Vagina (tissue), 2 donors: ENCODE measurements around the gene CCDC12. TPM values are rescaled to one million over a fixed set of nuclear protein-coding genes. Genes with fewer than 3 reads are reported as not detected.
"Not testable (repeated sequence)": the region's sequence is repeated elsewhere in the genome, so short reads cannot be mapped to it uniquely, and the experiment has no call there.

ENCODE experiments used
- DNase-seq, 2 donors: peaks; one replicate each; pipeline ENCODE4 v3.0.0-alpha.2; 2017; ENCODE audit errors: extremely low spot score in 2 of 2
- H3K27ac ChIP-seq: fragments of 200-600 bp; sonication (generic); one replicate; pipeline ENCODE4 v1.5.1; 2019
- H3K27me3 ChIP-seq: fragments of 200-600 bp; sonication (generic); one replicate; pipeline ENCODE4 v1.5.1; 2019
- H3K36me3 ChIP-seq, 2 donors: fragments of 200-600 bp; sonication (generic); one replicate each; pipeline ENCODE4 v1.5.1; 2017 to 2019
- H3K4me1 ChIP-seq: fragments of 200-600 bp; sonication (generic); one replicate; pipeline ENCODE4 v1.5.1; 2019
- H3K4me3 ChIP-seq, 2 donors: fragments of 200-600 bp; sonication (generic); 1 replicate in 1 of 2; 2 replicates in 1 of 2; pipeline ENCODE4 v1.5.1; 2016 to 2019
- H3K9me3 ChIP-seq: fragments of 200-600 bp; sonication (generic); one replicate; pipeline ENCODE4 v1.5.1; 2019
- CTCF ChIP-seq, 3 experiments: fragments of 450-650 bp in 2 of 3; fragments of 200-600 bp in 1 of 3; sonication (generic) in 1 of 3; IDR thresholded peaks; one replicate each; pipeline ENCODE4 v1.5.1; 2017 to 2019; ENCODE audit warnings: antibody characterized with exemption in 3 of 3, mild to moderate bottlenecking in 2 of 3, moderate library complexity in 2 of 3
- POLR2A ChIP-seq, 2 donors: fragments of 450-650 bp; IDR thresholded peaks; one replicate each; pipeline ENCODE4 v1.6.1; 2017; ENCODE audit warnings: antibody characterized with exemption in 2 of 2, mild to moderate bottlenecking in 2 of 2, moderate library complexity in 2 of 2
- POLR2AphosphoS5 ChIP-seq, 2 donors: sonication (generic); formaldehyde crosslinking; IDR thresholded peaks; one replicate each; pipeline ENCODE4 v1.9.0; 2017; ENCODE audit warnings: antibody characterized with exemption in 2 of 2, mild to moderate bottlenecking in 2 of 2, low read depth in 1 of 2; ENCODE audit not compliant: insufficient read depth in 1 of 2
- intact Hi-C: fragments of 100-400 bp; cut with DNase I; formaldehyde crosslinking; loops from one replicate; pipeline ENCODE4 v1.15.1; 2023
- total RNA-seq: library from RNA; depleted of rRNA; stranded (reverse); fragments of >200 nt; gene quantifications from one replicate; pipeline ENCODE4 v1.2.3, GENCODE V29; 2016

CCDC12 gene
- total RNA-seq, 1 donor from 2014 or later: 55.5 TPM

- Histone ChIP-seq H3K27ac (no peak overlapping the region), H3K4me1 (peaks cover 82% of the 10 kb centered on the region), H3K9me3 (no peaks in the 10 kb centered on the region), H3K27me3 (no peaks in the 10 kb centered on the region), H3K36me3 (no peaks in the 10 kb centered on the region), H3K4me3 (no peak overlapping the region)
- intact Hi-C loops: no loop called here
- no peak for DNase-seq
- TF ChIP-seq POLR2AphosphoS5 (IDR thresholded peaks at IDR 0.05; ENCODE audit: insufficient read depth in 1 of 2, low read depth in 1 of 2) (no peak), CTCF (IDR thresholded peaks at IDR 0.05) (no peak), POLR2A (IDR thresholded peaks at IDR 0.05) (no peak)
Measured at GRCh38 chr3:46968783-46969428, 7.6 kb downstream of the CCDC12 start.

DNA sequence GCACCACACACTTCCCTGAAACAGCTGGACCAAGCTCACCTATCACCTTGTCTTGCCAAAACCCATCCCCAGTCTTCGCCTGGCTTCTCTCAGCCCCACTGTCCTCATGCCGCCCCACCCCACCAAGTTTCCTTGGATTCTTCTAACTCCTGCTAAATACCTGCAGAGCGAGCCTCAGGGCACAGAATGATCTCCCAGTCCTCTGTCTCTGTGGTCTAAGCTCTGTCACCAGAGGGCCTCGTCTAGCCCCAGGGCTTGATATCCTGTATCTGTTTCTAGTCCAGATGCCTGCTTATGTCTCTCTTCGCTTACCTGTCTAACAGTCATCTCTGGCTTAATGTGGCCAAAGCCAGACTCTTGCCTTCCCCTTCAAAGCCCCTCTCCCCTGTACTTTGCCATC lies 9.7 kb downstream of the CCDC12 start:
- Histone ChIP-seq H3K27ac (peak overlapping the region; percentile 14), H3K4me3 (no peak overlapping the region), H3K4me1 (peaks cover 70% of the 10 kb centered on the region), H3K27me3 (no peaks in the 10 kb centered on the region), H3K9me3 (no peaks in the 10 kb centered on the region), H3K36me3 (no peaks in the 10 kb centered on the region)
- DNase-seq: no peak
- intact Hi-C loops: no loop called here
- TF ChIP-seq CTCF (IDR thresholded peaks at IDR 0.05) (no peak), POLR2AphosphoS5 (IDR thresholded peaks at IDR 0.05; ENCODE audit: insufficient read depth in 1 of 2, low read depth in 1 of 2) (no peak), POLR2A (IDR thresholded peaks at IDR 0.05) (no peak)

- Histone ChIP-seq H3K4me1 (peaks cover 71% of the 10 kb centered on the region), H3K27ac (no peak overlapping the region), H3K36me3 (no peaks in the 10 kb centered on the region), H3K27me3 (no peaks in the 10 kb centered on the region), H3K4me3 (no peak overlapping the region), H3K9me3 (no peaks in the 10 kb centered on the region)
- no peak for DNase-seq
- TF ChIP-seq POLR2AphosphoS5 (IDR thresholded peaks at IDR 0.05; ENCODE audit: insufficient read depth in 1 of 2, low read depth in 1 of 2) (no peak), POLR2A (IDR thresholded peaks at IDR 0.05) (no peak), CTCF (IDR thresholded peaks at IDR 0.05) (no peak)
- intact Hi-C loops: no loop called here
Measured at GRCh38 chr3:46965151-46965550, 11.4 kb downstream of the CCDC12 start.

- DNase-seq, H3K9me3 ChIP-seq, H3K27me3 ChIP-seq, intact Hi-C loops, H3K4me3 ChIP-seq, H3K36me3 ChIP-seq, H3K27ac ChIP-seq: not testable (repeated sequence)
- H3K4me1 ChIP-seq: peaks cover 72% of the 10 kb centered on the region
Measured at GRCh38 chr3:46964038-46964590, 12.4 kb downstream of the CCDC12 start.

DNA sequence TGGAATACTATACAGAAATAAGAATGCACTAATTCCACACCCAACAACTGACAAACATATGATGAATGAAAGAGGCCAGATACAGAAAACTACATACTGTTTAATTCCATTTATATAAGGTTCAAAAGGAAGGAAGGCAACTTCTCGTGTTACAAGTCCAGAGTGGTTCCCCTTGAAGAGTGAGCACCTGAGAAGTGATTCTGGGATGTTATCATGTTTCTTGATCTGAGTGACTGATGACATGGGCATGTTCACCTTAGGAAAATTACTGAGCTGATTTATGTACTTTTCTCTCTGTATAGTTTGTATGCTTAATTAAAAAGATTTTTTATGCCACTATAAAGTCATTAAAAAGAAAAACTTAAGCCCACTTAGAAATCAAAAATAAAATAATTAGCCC lies 13.6 kb downstream of the CCDC12 start:
- Histone ChIP-seq H3K4me1 (peaks cover 71% of the 10 kb centered on the region), H3K36me3 (no peaks in the 10 kb centered on the region), H3K4me3 (no peak overlapping the region), H3K9me3 (no peaks in the 10 kb centered on the region), H3K27ac (no peak overlapping the region), H3K27me3 (no peaks in the 10 kb centered on the region)
- intact Hi-C loops: no loop called here
- TF ChIP-seq POLR2A (IDR thresholded peaks at IDR 0.05) (no peak), POLR2AphosphoS5 (IDR thresholded peaks at IDR 0.05; ENCODE audit: insufficient read depth in 1 of 2, low read depth in 1 of 2) (no peak), CTCF (IDR thresholded peaks at IDR 0.05) (no peak)
- DNase-seq: no peak
